Sigmoid colon (tissue), 4 donors: ENCODE data around the gene PTPRH.

Source experiments
- POLR2AphosphoS5 ChIP-seq, 4 donors: sonication (generic); formaldehyde crosslinking; IDR thresholded peaks; one replicate each; pipeline ENCODE4 v1.6.1; 2017; ENCODE audit warnings: antibody characterized with exemption in 4 of 4
- TF ChIP-seq, protein P1 (sequence below), 4 experiments: fragments of 450-650 bp in 3 of 4; fragments of 200-600 bp in 1 of 4; IDR thresholded peaks; one replicate each; pipeline ENCODE4 v1.5.1; 2016 to 2019; ENCODE audit warnings: antibody characterized with exemption in 4 of 4, mild to moderate bottlenecking in 3 of 4, moderate library complexity in 2 of 4

DNA sequence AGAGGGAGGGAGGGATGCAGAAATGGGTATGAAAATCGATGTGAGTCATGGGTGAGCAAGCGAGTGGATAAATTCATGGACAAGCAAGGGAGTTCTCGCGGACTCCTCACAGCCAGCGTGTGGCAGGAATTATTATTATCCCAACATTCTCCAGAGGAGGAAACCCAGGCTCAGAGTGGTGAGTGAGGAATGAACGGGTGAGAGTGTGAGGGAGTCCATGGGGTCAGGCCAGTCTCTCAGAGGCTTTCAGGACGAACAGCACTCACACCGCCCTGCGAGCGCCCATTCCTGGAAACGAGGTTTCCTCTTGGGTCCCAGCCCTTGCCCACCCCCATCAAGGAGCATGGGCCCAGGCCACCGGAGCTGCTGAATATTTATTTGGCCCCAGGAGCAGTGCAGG lies 36.6 kb downstream of the PTPRH start:
- TF ChIP-seq, protein P1, sequence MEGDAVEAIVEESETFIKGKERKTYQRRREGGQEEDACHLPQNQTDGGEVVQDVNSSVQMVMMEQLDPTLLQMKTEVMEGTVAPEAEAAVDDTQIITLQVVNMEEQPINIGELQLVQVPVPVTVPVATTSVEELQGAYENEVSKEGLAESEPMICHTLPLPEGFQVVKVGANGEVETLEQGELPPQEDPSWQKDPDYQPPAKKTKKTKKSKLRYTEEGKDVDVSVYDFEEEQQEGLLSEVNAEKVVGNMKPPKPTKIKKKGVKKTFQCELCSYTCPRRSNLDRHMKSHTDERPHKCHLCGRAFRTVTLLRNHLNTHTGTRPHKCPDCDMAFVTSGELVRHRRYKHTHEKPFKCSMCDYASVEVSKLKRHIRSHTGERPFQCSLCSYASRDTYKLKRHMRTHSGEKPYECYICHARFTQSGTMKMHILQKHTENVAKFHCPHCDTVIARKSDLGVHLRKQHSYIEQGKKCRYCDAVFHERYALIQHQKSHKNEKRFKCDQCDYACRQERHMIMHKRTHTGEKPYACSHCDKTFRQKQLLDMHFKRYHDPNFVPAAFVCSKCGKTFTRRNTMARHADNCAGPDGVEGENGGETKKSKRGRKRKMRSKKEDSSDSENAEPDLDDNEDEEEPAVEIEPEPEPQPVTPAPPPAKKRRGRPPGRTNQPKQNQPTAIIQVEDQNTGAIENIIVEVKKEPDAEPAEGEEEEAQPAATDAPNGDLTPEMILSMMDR (IDR thresholded peaks at IDR 0.05), result no peak
- no peak for TF ChIP-seq POLR2AphosphoS5 (IDR thresholded peaks at IDR 0.05)
